Keratinocyte (primary cell): ENCODE measurements around the gene ZBTB11. TPM values are rescaled to one million over a fixed set of nuclear protein-coding genes. Genes with fewer than 3 reads are reported as not detected.

Source experiments
- DNase-seq: peaks from one replicate; pipeline ENCODE4 v3.0.0-alpha.2; 2011; ENCODE audit warnings: low read depth, missing footprints, low spot score
- FAIRE-seq: peaks from 2 replicates; lab custom pipeline; 2011; peaks lifted over from hg19 to GRCh38; lab: Jason Lieb, UNC
- H2AFZ ChIP-seq: 2 replicates; pipeline ENCODE4 v1.6.0; 2012; ENCODE audit warnings: low read length, control low read depth, inconsistent platforms; ENCODE audit not compliant: control insufficient read depth
- H3K27ac ChIP-seq: 2 replicates; pipeline ENCODE4 v1.5.1; 2011; ENCODE audit warnings: low read length; ENCODE audit not compliant: control insufficient read depth, insufficient read depth
- H3K27me3 ChIP-seq: 3 replicates; pipeline ENCODE4 v1.6.0; 2011; ENCODE audit warnings: low read length; ENCODE audit not compliant: control insufficient read depth, insufficient read depth; ENCODE audit errors: extremely low read depth
- H3K36me3 ChIP-seq, 2 experiments: 2 replicates in 1 of 2; 3 replicates in 1 of 2; pipeline ENCODE4 v1.5.1; 2011; ENCODE audit warnings: low read length in 2 of 2, mild to moderate bottlenecking in 1 of 2; ENCODE audit not compliant: control insufficient read depth in 2 of 2, insufficient read depth in 2 of 2; ENCODE audit errors: extremely low read depth in 1 of 2
- H3K4me1 ChIP-seq: 3 replicates; pipeline ENCODE4 v1.5.1; 2011; ENCODE audit warnings: low read length; ENCODE audit not compliant: control insufficient read depth, insufficient read depth; ENCODE audit errors: extremely low read depth
- H3K4me2 ChIP-seq: 3 replicates; pipeline ENCODE4 v1.6.0; 2011; ENCODE audit warnings: low read depth, low read length; ENCODE audit not compliant: control insufficient read depth, insufficient read depth; ENCODE audit errors: extremely low read depth
- H3K4me3 ChIP-seq, 3 experiments: fragments of 200-600 bp in 1 of 3; sonication (generic) in 1 of 3; 2 replicates in 2 of 3; 3 replicates in 1 of 3; pipeline ENCODE4 v1.5.1; 2011 to 2016; ENCODE audit warnings: low read length in 3 of 3, mild to moderate bottlenecking in 3 of 3, control low read depth in 2 of 3, inconsistent platforms in 1 of 3, low read depth in 1 of 3, mixed read lengths in 1 of 3, mixed run types in 1 of 3, moderate library complexity in 1 of 3; ENCODE audit not compliant: control insufficient read depth in 2 of 3, insufficient read depth in 2 of 3; ENCODE audit errors: extremely low read depth in 1 of 3
- H3K79me2 ChIP-seq: 2 replicates; pipeline ENCODE4 v1.6.0; 2012; ENCODE audit warnings: low read length; ENCODE audit not compliant: control insufficient read depth, insufficient read depth
- H3K9ac ChIP-seq: 3 replicates; pipeline ENCODE4 v1.6.0; 2011; ENCODE audit warnings: low read length; ENCODE audit not compliant: control insufficient read depth, insufficient read depth; ENCODE audit errors: extremely low read depth
- H3K9me1 ChIP-seq: 3 replicates; pipeline ENCODE4 v1.6.0; 2011; ENCODE audit warnings: low read length; ENCODE audit not compliant: control insufficient read depth, insufficient read depth; ENCODE audit errors: extremely low read depth
- H3K9me3 ChIP-seq: 2 replicates; pipeline ENCODE4 v1.5.1; 2012; ENCODE audit warnings: low read depth, low read length; ENCODE audit not compliant: control insufficient read depth
- H4K20me1 ChIP-seq: 3 replicates; pipeline ENCODE4 v1.6.0; 2011; ENCODE audit warnings: low read length; ENCODE audit not compliant: control insufficient read depth, insufficient read depth; ENCODE audit errors: extremely low read depth
- EZH2 ChIP-seq: IDR thresholded peaks from one replicate; pipeline ENCODE4 v1.6.1; 2012; ENCODE audit warnings: inconsistent platforms, mild to moderate bottlenecking, low read length, moderate library complexity
- dilution Hi-C: fragments of 300-500 bp; cut with MboI; formaldehyde crosslinking; loops from one replicate; pipeline ENCODE4 v1.7.0; 2020; ENCODE audit warnings: low sequenced_read_pairs; ENCODE audit not compliant: extremely low pct_ligation_motif_present
- polyA plus RNA-seq, 5 experiments: library from polyadenylated mRNA; depleted of rRNA in 3 of 5; stranded (reverse) in 3 of 5; stranded (forward) in 1 of 5; unstranded in 1 of 5; fragments of >200 nt; gene quantifications; 1 replicate in 1 of 5; 2 replicates in 3 of 5; 3 replicates in 1 of 5; pipeline versions ENCODE4 v1.2.1 to v1.2.3, GENCODE V29; 2011 to 2012; ENCODE audit warnings: missing spikeins in 2 of 5, low read depth in 1 of 5, low replicate concordance in 1 of 5
- TF ChIP-seq, protein P1 (sequence below), 3 experiments: IDR thresholded peaks in 1 of 3; conservative IDR thresholded peaks in 1 of 3; optimal IDR thresholded peaks in 1 of 3; 2 replicates in 2 of 3; 3 replicates in 1 of 3; pipeline versions ENCODE3 to v1.5.1; 2011; ENCODE audit warnings: low read length in 3 of 3, mild to moderate bottlenecking in 3 of 3, moderate library complexity in 2 of 3, control low read depth in 1 of 3, inconsistent platforms in 1 of 3; ENCODE audit not compliant: insufficient read depth in 2 of 3; ENCODE audit errors: extremely low read depth in 1 of 3

ZBTB11 gene
- polyA plus RNA-seq, 1 donor (not counting 4 experiments of a cell fraction or from before 2014, with no cell fraction given) = 19.7 TPM

DNA sequence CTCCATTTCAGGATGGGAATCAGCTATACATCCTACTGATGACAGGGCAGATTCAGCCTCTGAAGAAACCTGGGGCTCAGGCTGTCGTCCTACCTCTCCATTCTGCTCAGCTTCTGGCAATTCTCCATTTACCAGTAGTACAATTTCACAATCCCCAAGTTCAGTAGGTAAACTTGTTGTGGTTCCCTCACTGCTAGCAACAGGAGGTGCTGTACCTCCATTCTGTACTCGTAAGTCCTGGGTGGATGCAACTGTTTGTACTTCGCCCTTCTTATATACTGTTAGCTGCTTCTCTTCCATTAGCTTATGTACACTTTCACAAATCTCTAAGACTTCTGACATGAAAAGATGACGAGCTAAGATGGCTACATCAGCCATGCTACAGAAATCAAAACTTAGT lies 11.6 kb downstream of the ZBTB11 start:
- dilution Hi-C loops = no loop called here
- H3K4me1 ChIP-seq = no peaks in the 10 kb centered on the region
- DNase-seq (no peak), FAIRE-seq (no peak)
- H3K4me3 ChIP-seq = no peak overlapping the region
- no peak for TF ChIP-seq EZH2
- TF ChIP-seq, protein P1, sequence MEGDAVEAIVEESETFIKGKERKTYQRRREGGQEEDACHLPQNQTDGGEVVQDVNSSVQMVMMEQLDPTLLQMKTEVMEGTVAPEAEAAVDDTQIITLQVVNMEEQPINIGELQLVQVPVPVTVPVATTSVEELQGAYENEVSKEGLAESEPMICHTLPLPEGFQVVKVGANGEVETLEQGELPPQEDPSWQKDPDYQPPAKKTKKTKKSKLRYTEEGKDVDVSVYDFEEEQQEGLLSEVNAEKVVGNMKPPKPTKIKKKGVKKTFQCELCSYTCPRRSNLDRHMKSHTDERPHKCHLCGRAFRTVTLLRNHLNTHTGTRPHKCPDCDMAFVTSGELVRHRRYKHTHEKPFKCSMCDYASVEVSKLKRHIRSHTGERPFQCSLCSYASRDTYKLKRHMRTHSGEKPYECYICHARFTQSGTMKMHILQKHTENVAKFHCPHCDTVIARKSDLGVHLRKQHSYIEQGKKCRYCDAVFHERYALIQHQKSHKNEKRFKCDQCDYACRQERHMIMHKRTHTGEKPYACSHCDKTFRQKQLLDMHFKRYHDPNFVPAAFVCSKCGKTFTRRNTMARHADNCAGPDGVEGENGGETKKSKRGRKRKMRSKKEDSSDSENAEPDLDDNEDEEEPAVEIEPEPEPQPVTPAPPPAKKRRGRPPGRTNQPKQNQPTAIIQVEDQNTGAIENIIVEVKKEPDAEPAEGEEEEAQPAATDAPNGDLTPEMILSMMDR (optimal IDR thresholded peaks at IDR 0.05 in 1 of 3, IDR thresholded peaks at IDR 0.05 in 1 of 3, conservative IDR thresholded peaks at IDR 0.05 in 1 of 3; ENCODE audit: extremely low read depth in 1 of 3, insufficient read depth in 2 of 3, low read length in 3 of 3) = no peak
- H3K36me3 ChIP-seq = peaks cover 14 to 19% of the 10 kb centered on the region in 2 experiments
- no peak overlapping the region for H3K9ac ChIP-seq
- H3K27ac ChIP-seq = no peak overlapping the region
- no peaks in the 10 kb centered on the region for H3K27me3 ChIP-seq
- H3K9me1 ChIP-seq = no peaks in the 10 kb centered on the region
- H3K9me3 ChIP-seq = no peaks in the 10 kb centered on the region
- no peak overlapping the region for H3K4me2 ChIP-seq
- no peak overlapping the region for H2AFZ ChIP-seq
- no peaks in the 10 kb centered on the region for H4K20me1 ChIP-seq
- H3K79me2 ChIP-seq = peaks cover 2% of the 10 kb centered on the region

DNA sequence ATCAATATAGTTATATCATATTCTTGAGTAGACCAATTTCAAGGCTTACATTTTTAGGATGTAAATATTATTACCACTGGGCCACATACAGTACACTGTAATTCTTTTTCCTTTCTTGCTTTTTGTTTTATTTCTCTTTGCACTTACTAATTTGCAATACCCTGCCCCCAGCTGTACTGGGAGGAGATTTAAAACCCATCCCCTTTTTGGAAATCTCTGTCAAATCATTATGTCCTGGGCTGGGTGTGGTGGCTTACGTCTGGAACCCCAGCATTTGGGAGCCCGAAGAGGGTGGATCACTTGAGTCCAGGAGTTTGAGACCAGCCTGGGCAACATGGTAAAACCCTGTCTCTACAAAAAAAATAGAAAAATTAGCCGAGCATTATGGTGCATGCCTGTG lies 16.2 kb downstream of the ZBTB11 start:
- H3K9ac ChIP-seq = no peak overlapping the region
- H3K36me3 ChIP-seq = peaks cover 4 to 17% of the 10 kb centered on the region in 2 experiments
- DNase-seq (no peak), FAIRE-seq (no peak)
- no peak overlapping the region for H3K27ac ChIP-seq
- TF ChIP-seq, protein P1 (optimal IDR thresholded peaks at IDR 0.05 in 1 of 3, IDR thresholded peaks at IDR 0.05 in 1 of 3, conservative IDR thresholded peaks at IDR 0.05 in 1 of 3; ENCODE audit: extremely low read depth in 1 of 3, insufficient read depth in 2 of 3, low read length in 3 of 3) = no peak
- H3K4me1 ChIP-seq = no peaks in the 10 kb centered on the region
- H3K9me3 ChIP-seq = no peaks in the 10 kb centered on the region
- dilution Hi-C loops = no loop called here
- no peak overlapping the region for H3K4me2 ChIP-seq
- H3K27me3 ChIP-seq = no peaks in the 10 kb centered on the region
- H3K9me1 ChIP-seq = no peaks in the 10 kb centered on the region
- no peak overlapping the region for H3K4me3 ChIP-seq
- H2AFZ ChIP-seq = no peak overlapping the region
- no peaks in the 10 kb centered on the region for H3K79me2 ChIP-seq
- no peaks in the 10 kb centered on the region for H4K20me1 ChIP-seq
